Activated B cell treated with CpG ODN at 0.5 μM for 24 hours (primary cell): ENCODE data around the gene MISP. TPM values are rescaled to one million over a fixed set of nuclear protein-coding genes. Genes with fewer than 3 reads are reported as not detected.

ENCODE experiments used
- ATAC-seq: fragments of 200-7000 bp; cut with Tn5 transposase; one replicate; pipeline ENCODE4 v1.10.0; 2021; ENCODE audit warnings: low read depth, mild to moderate bottlenecking, moderate library complexity
- CTCF ChIA-PET: fragments of 350-600 bp; sonication (Branson Sonifier 250); formaldehyde crosslinking; loops from one replicate; lab custom pipeline; 2021; ENCODE audit warnings: antibody characterized with exemption; lab: Charles Lee
- POLR2A ChIA-PET: fragments of 350-600 bp; sonication (Branson Sonifier 250); formaldehyde crosslinking; loops from one replicate; lab custom pipeline; 2021; ENCODE audit warnings: antibody characterized with exemption; lab: Charles Lee
- DNase-seq: peaks from one replicate; pipeline ENCODE4 v3.0.0; 2022
- H3K27ac Mint-ChIP-seq: one replicate; pipeline ENCODE4 v1.8.0; 2020; ENCODE audit warnings: mixed read lengths
- H3K27me3 Mint-ChIP-seq: one replicate; pipeline ENCODE4 v1.8.0; 2021; ENCODE audit warnings: mixed read lengths
- H3K36me3 Mint-ChIP-seq: one replicate; pipeline ENCODE4 v1.8.0; 2021; ENCODE audit warnings: low read depth, mixed read lengths
- H3K4me1 Mint-ChIP-seq: one replicate; pipeline ENCODE4 v1.8.0; 2021; ENCODE audit warnings: mixed read lengths
- H3K4me3 Mint-ChIP-seq: one replicate; pipeline ENCODE4 v1.8.0; 2020; ENCODE audit warnings: mild to moderate bottlenecking, mixed read lengths
- H3K9me3 Mint-ChIP-seq: one replicate; pipeline ENCODE4 v1.8.0; 2020; ENCODE audit warnings: mixed read lengths
- CTCF ChIP-seq: fragments of 200-600 bp; IDR thresholded peaks from one replicate; pipeline ENCODE4 v1.8.0; 2022; ENCODE audit warnings: antibody characterized with exemption, mild to moderate bottlenecking
- intact Hi-C: fragments of 100-400 bp; cut with micrococcal nuclease; formaldehyde crosslinking; loops from one replicate; pipeline ENCODE4 v1.15.1; 2024
- total RNA-seq: library from RNA; stranded (reverse); gene quantifications from 2 replicates; pipeline ENCODE4 v1.2.3, GENCODE V29; 2022

MISP gene
- total RNA-seq, 1 donor from 2014 or later, result not detected

GRCh38 chr19:771332-771785 lies 20.4 kb downstream of the MISP start:
- Mint-ChIP-seq H3K9me3 (no peaks in the 10 kb centered on the region), H3K4me3 (no peak overlapping the region), H3K27ac (no peak overlapping the region), H3K27me3 (peaks cover 11% of the 10 kb centered on the region), H3K4me1 (peaks cover 3% of the 10 kb centered on the region), H3K36me3 (no peaks in the 10 kb centered on the region)
- ATAC-seq (peak; percentile 60), DNase-seq (no peak)
- POLR2A ChIA-PET, result no interaction called here
- TF ChIP-seq CTCF, result no peak
- CTCF ChIA-PET, result no interaction called here
- intact Hi-C loops, result no loop called here

GRCh38 chr19:772063-772462 lies 21.2 kb downstream of the MISP start:
- peaks cover 11% of the 10 kb centered on the region for H3K27me3 Mint-ChIP-seq
- ATAC-seq, result no peak
- H3K27ac Mint-ChIP-seq, result no peak overlapping the region
- DNase-seq, result no peak
- no peak for TF ChIP-seq CTCF
- intact Hi-C loops, result no loop called here
- H3K36me3 Mint-ChIP-seq, result no peaks in the 10 kb centered on the region
- POLR2A ChIA-PET, result interaction anchor here (0.7 kb wide), 1 partner anchor 149 kb away, joined by 4 read pairs; no protein-coding TSS in a partner anchor
- CTCF ChIA-PET, result no interaction called here
- H3K9me3 Mint-ChIP-seq, result no peaks in the 10 kb centered on the region
- peaks cover 3% of the 10 kb centered on the region for H3K4me1 Mint-ChIP-seq
- no peak overlapping the region for H3K4me3 Mint-ChIP-seq

GRCh38 chr19:772730-773436 lies 22.0 kb downstream of the MISP start:
- Mint-ChIP-seq H3K27me3 (peaks cover 8% of the 10 kb centered on the region), H3K9me3 (no peaks in the 10 kb centered on the region), H3K27ac (no peak overlapping the region), H3K4me3 (no peak overlapping the region), H3K36me3 (no peaks in the 10 kb centered on the region), H3K4me1 (peaks cover 3% of the 10 kb centered on the region)
- TF ChIP-seq CTCF, result no peak
- ATAC-seq (no peak), DNase-seq (no peak)
- CTCF ChIA-PET, result no interaction called here
- POLR2A ChIA-PET, result no interaction called here
- intact Hi-C loops, result no loop called here

- Mint-ChIP-seq H3K36me3 (no peaks in the 10 kb centered on the region), H3K9me3 (no peaks in the 10 kb centered on the region), H3K4me1 (no peaks in the 10 kb centered on the region), H3K4me3 (no peak overlapping the region), H3K27me3 (peaks cover 6% of the 10 kb centered on the region), H3K27ac (no peak overlapping the region)
- DNase-seq (no peak), ATAC-seq (no peak)
- no peak for TF ChIP-seq CTCF
- ChIA-PET CTCF (no interaction called here), POLR2A (no interaction called here)
- intact Hi-C loops, result no loop called here
Measured at GRCh38 chr19:776549-776948, 25.6 kb downstream of the MISP start.

- Mint-ChIP-seq H3K27ac (no peak overlapping the region), H3K4me3 (no peak overlapping the region), H3K27me3 (peaks cover 6% of the 10 kb centered on the region), H3K9me3 (no peaks in the 10 kb centered on the region), H3K36me3 (no peaks in the 10 kb centered on the region), H3K4me1 (no peaks in the 10 kb centered on the region)
- intact Hi-C loops, result no loop called here
- TF ChIP-seq CTCF, result no peak
- ATAC-seq, result no peak
- DNase-seq, result no peak
- CTCF ChIA-PET, result no interaction called here
- POLR2A ChIA-PET, result no interaction called here
Measured at GRCh38 chr19:778910-779653, 28.2 kb downstream of the MISP start.
